ENCODE data around the gene SPECC1L.

DNA sequence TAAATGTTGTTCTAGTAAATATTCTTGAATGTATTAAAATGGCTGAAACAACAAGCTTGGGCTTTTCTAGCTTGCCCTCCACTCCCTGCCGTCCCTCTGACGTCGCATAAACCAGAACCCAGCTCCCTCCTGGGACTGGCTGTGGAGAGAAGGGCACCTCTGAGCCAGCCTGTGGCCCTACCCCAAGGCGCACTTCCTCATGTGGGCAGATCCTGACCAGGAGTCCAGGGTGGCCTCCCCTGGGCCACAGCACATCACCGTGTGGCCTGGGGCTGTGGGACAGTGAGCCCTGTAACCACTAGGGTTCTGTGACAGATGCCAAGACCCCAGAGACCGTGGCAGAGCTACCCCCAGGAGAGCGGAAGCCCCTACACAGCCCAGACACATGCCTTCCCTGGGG is 146.6 kb downstream of the SPECC1L start:
- TF ChIP-seq POLR2A (IDR thresholded peaks at IDR 0.05): no peak
- TF ChIP-seq, protein P1, sequence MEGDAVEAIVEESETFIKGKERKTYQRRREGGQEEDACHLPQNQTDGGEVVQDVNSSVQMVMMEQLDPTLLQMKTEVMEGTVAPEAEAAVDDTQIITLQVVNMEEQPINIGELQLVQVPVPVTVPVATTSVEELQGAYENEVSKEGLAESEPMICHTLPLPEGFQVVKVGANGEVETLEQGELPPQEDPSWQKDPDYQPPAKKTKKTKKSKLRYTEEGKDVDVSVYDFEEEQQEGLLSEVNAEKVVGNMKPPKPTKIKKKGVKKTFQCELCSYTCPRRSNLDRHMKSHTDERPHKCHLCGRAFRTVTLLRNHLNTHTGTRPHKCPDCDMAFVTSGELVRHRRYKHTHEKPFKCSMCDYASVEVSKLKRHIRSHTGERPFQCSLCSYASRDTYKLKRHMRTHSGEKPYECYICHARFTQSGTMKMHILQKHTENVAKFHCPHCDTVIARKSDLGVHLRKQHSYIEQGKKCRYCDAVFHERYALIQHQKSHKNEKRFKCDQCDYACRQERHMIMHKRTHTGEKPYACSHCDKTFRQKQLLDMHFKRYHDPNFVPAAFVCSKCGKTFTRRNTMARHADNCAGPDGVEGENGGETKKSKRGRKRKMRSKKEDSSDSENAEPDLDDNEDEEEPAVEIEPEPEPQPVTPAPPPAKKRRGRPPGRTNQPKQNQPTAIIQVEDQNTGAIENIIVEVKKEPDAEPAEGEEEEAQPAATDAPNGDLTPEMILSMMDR (IDR thresholded peaks at IDR 0.05): no peak
